Hematopoietic multipotent progenitor cell treated with erythropoietin and hydrocortisone succinate and interleukin-3 and kit ligand, for 6 days (in vitro differentiated cells): ENCODE results near the gene CHMP2B.
"Not testable (repeated sequence)": the region's sequence is repeated elsewhere in the genome, so short reads cannot be mapped to it uniquely, and the experiment has no call there.

Source experiments
- DNase-seq: peaks from one replicate; pipeline ENCODE4 v3.0.0-alpha.2; 2015

The CHMP2B gene

GRCh38 chr3:87236093-87236492 is 9.0 kb downstream of the CHMP2B start:
- no peak for DNase-seq

GRCh38 chr3:87246662-87247429 is 19.7 kb downstream of the CHMP2B start:
- DNase-seq = no peak

- DNase-seq = no peak
Measured at GRCh38 chr3:87247430-87247773, 20.3 kb downstream of the CHMP2B start.

- not testable (repeated sequence) for DNase-seq
Measured at GRCh38 chr3:87248231-87248630, 21.1 kb downstream of the CHMP2B start.

- no peak for DNase-seq
Measured at GRCh38 chr3:87248831-87249230, 21.7 kb downstream of the CHMP2B start.

GRCh38 chr3:87250009-87250408 is 22.9 kb downstream of the CHMP2B start:
- no peak for DNase-seq

GRCh38 chr3:87260270-87260669 is 33.2 kb downstream of the CHMP2B start:
- peak; percentile 83 for DNase-seq

- DNase-seq = no peak
Measured at GRCh38 chr3:87261925-87262324, 34.8 kb downstream of the CHMP2B start.

- peak; percentile 60 for DNase-seq
Measured at GRCh38 chr3:87267953-87268645, 41.0 kb downstream of the CHMP2B start.

GRCh38 chr3:87268646-87269211 is 41.6 kb downstream of the CHMP2B start:
- peak; percentile 34 for DNase-seq

- DNase-seq = no peak
Measured at GRCh38 chr3:87269723-87270122, 42.6 kb downstream of the CHMP2B start.

- DNase-seq = peak; percentile 72
Measured at GRCh38 chr3:87270908-87271700, 44.0 kb downstream of the CHMP2B start.

- DNase-seq = no peak
Measured at GRCh38 chr3:87272718-87273341, 45.7 kb downstream of the CHMP2B start.

GRCh38 chr3:87276484-87276883 is 49.4 kb downstream of the CHMP2B start, which contains the start of gene POU1F1:
TSS of gene POU1F1 (minus strand) at chr3:87276584. CDS start at chr3:87276462, 122 bp downstream.
- DNase-seq = no peak

GRCh38 chr3:87287011-87287410 is 59.9 kb downstream of the CHMP2B start:
- no peak for DNase-seq

GRCh38 chr3:87288446-87288845 is 61.3 kb downstream of the CHMP2B start:
- DNase-seq = no peak

GRCh38 chr3:87298111-87298718 is 71.1 kb downstream of the CHMP2B start:
- DNase-seq = peak; percentile 82

GRCh38 chr3:87305031-87305430 is 77.9 kb downstream of the CHMP2B start:
- DNase-seq = not testable (repeated sequence)
